HG03442 (cell line): Measurements from ENCODE around the gene RPS6KL1.

Source experiments
- ATAC-seq: cut with Tn5 transposase; IDR thresholded peaks from one replicate; pipeline ENCODE4 v1.9.1; 2021; ENCODE audit warnings: mild to moderate bottlenecking, moderate library complexity; ENCODE audit not compliant: unreplicated experiment

Gene RPS6KL1

DNA sequence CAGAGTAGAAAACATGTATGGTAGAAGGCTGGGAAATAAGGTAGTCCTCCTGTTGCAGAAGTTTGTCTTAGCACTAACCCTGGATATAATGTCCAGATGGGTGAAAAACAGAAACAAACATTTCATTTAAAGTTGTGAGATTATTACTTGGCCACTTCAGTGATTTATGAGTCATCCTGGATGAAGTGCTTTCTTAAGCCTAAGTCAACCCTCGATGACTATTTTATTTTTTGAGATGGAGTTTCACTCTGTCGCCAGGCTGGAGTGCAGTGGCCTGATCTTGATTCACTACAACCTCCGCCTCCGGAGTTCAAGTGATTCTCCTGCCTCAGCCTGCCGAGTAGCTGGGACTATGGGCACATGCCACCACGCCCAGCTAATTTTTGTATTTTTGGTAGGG lies 31.2 kb downstream of the RPS6KL1 start:
- ATAC-seq = no peak

DNA sequence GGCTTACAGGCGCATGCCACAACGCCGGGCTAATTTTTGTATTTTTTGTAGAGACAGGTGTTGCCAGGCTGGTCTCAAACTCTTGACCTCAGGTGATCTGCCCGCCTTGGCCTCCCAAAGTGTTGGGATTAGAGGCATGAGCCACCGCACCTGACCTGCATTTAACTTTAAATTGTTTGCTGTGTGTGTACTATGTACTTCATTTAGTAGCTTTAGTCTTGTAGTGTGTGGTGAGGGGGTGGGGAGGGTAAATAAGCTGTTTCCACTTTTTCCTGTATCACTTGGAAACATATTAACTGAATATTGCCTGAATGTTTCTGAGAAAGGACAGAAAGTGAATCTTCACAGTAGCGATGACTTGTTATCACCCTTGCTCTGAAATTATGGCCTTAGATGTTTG lies 32.8 kb downstream of the RPS6KL1 start:
- ATAC-seq = no peak

DNA sequence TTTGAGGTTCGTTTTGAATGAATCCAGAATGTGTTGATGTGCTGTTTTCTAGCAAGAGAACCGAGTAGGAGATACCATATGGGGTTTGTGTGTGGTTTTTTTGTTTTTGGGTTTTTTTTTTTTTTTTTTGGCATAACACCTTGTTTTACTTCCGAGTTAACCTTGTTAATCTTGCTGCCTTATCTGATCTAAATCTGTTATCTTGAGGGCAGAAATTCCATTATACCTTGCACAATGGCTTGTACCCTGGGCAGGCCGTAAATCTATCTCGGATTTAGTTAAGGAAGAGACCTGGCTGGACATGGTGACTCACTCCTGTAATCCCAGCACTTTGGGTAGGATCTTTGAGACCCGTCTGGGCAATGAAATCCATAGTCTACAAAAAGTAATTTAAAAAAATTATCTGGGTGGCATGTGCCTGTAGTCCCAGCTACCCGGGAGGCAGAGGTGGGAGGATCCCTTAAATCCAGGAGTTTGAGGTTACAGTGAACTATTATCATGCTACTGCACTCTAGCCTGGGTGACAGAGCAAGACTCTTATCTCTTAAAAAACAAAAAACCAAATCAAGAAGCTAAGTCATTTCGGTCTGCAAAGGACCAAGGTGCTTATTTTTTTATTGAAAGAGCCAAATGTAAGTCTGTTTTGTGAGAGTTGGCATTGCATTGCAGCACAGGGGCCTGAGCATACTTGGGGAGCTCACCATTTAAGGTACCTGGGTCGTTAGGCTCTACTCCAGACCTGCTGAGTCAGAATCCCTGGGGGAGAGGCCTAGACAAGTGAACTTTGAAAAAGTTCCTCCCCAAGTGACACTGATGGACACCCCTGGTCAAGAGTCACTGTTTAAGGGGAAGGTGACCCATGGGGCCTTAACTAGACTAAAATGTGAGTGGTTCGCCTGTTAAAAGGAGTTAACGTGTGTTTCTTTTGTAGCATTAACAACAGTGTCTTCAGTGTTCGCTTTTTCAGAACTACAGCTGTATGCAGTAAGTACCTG lies 34.6 kb downstream of the RPS6KL1 start:
- no peak for ATAC-seq

DNA sequence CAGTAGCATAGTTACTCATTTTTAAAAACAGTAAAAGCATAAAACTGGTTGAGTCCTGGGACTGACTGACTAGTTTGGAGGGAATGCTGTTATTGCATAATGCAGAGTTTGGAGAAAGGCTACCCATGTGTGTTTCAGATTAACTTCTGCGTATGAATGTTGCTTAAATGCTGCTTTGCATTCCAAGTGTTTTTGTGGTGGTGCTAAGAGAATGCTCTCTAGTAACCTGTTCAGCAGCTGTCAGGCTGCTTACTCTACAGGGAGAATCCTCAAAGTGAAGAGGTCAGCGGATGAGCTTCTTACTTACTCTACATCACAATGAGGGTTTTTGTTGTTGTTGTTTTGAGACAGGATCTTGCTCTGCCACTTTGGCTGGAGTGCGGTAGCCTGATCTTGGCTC lies 37.1 kb downstream of the RPS6KL1 start:
- no peak for ATAC-seq

DNA sequence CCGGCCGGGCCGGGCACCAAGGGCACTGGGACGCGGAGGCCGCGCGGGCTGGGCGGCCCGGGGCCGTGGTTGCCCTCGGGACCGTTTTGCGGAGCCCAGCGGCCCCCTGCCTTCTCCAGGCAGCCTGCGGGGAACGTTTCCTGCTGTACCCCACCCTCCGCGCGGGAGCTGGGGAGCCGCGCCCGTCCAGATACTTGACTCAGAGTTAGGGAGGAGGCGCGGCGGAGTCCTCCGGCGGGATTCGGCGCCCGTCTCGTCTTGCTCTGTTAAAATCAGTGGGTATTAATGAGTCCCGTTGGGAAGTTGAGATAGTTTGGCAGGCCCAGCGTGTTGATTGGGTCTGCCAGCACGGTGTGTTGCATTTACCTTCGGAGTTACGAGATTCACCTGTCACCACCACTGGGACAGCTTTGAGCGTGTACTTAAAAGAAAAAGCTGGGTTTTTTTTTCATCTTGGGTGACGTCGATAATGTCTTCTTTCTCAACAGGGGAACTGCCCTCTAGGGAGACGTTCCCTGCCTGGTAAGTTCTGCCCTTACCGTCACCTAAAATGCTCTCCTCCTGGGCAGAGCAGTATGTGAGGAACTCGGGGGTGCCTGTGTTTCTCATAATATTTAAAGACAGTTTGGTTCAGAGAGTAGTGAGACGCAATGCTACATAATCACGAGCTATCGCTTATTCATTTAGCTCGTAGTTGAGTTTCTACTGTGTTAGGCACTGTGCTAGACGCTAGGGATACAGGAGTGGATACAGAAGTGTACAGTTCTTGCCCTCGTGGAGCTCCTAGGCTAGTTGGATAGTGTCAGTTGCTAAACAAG lies 40.7 kb downstream of the RPS6KL1 start:
- ATAC-seq = peak; percentile 40

DNA sequence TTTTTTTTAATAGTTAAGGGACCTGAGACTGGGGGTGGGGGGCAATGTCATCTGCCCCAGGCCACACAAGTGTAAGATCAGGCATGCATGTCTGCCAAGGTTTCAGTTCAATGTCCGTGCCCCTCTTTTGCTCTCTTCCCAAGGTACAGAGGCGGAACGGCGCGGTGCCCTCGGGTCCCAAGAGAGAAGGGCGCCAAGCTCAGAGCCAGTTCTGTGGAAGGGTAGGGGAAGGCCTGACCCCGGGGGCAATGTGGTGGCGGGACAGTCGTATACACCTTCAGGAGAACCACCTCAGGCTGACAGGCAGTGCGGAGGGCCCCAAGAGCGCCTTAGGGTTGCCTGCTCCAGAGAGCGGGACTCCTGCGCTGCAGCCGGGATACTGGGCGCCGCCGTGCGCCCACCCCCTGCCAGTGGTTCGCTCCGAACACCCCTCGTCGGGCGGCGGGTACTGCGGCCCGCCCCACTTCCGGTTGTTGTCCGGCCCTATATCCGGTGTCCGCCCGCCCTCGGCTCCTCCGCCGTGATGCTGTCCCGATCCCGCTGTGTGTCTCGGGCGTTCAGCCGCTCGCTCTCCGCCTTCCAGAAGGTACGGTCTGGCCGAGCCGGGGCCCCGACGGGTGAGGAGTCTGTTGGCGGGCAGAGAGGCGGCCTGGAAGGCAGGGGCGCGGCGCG lies 41.5 kb downstream of the RPS6KL1 start, which contains the start of gene DLST:
Gene DLST (plus strand): TSS at position 486 of the 672 bp plus-strand sequence. CDS start 38 bp downstream, at position 524.
- peak; percentile 88 for ATAC-seq

DNA sequence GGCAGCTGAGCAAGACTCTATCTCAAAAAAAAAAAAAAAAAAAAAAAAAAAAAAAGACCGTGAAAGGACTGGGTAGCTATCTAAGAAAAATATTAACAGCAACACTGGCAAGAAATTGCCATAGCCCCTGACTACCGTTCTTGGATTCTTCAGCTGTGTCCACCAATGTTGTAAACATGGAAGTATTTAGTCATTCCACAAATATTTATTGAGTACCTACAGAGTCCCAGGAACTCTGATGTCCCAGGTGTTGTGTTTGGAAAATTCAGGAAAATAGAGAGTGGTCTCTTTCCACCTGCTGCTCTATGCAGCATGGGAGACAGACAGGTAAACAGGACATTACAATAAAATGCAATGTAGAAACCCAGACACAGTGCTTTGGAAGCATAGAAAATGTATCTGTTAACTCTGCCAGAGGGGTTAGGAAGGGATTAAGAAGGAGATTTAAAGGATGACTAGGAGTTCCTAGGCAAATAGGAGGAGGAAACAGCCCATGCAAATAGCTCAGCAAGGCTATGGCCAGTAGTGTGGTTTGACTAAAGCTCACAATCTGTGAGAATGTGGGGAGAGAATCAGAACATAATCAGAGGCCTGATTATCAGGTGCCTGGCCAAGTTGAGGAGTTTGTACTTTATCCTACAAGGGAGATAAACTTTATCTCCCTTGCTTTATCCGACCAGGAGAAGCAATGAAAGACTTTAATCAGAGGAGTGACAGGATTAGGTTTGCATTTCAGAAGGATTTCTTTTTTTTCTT lies 43.5 kb downstream of the RPS6KL1 start:
- no peak for ATAC-seq

DNA sequence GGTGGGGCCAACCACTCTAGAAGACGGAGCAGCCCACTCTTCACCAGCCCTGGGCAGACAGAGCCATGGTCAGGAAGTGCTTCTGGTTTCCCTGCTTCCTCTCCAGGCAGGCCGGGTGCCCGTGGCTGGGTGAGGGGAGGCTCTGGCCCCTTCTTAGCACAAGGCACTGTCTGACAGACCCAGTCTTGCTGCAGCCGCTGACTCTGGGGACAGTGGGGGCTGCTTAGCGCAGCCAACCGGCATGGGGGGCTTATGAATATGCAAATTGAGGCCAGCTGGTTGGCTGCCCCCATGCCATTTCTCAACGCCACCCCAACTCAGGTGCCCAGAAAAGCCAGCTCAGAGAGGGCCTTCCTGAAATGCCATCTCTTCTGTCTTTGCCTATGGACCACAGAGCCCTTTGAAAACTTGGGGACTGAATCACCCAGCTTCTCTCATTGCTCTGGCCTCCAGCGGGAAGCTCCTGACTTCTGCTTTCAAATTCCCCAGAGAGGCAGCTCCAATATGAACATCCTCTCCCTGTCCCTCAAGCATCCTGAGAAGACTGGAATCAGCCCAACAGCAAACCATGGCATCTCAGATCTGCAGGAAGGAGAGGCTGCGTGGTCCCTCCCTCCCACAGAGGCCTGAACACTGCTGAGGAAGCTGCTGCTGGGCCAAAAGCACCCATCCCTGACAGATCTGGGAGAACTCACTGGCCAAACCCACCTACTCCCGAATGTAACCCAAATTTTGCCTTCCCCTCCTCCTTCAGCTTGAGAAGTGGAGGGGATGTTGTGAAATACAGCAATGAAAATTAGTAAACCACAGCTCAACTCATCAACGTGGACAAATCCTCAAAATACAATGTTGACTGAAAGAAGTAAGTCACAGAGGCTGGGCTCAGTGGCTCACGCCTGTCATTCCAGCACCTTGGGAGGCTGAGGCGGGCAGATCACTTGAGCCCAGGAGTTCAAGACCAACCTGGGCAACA lies 46.8 kb downstream of the RPS6KL1 start, which contains the start of gene PROX2:
Gene PROX2 (minus strand): TSS at position 205 of the 973 bp plus-strand sequence. CDS start 12,311 bp downstream, outside the sequence.
- no peak for ATAC-seq

DNA sequence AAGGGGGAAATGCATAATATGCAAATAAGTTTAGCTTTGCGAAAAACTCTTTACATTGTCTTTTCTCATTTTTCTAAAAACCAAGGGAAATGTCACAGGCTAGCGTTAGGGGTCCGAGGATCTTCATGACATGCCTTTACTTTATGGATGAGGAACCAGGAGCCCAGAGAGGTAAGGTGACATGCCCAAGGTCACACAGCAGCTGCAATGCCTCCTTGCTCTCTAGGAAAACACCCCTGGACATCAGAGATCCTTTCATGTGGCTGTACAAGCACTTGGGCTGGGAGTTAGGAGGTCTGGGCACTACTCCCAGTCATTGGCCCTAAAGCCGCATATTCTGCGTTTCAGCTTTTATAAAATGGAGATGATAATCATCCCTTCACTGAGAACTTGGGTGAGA lies 47.9 kb downstream of the RPS6KL1 start:
- ATAC-seq = no peak

DNA sequence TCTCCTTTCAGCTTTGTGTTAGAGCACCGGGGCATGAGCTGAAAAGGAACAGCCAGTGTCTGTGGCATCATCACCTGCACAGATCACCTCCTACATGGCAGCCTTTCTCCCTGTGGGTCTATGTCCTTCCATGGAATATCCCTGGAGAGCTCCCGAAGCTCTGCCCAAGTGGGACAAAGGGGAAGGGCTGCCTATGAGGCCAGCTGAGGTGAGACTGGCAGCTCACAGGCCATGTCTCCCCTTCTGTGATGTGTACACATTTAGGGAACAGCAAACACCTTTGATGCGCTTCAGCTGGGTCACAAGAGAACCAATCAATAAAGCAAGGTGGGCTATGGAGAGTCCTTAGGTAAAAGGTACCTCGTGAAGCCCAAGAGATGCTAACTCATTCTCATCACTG lies 51.2 kb downstream of the RPS6KL1 start:
- no peak for ATAC-seq

DNA sequence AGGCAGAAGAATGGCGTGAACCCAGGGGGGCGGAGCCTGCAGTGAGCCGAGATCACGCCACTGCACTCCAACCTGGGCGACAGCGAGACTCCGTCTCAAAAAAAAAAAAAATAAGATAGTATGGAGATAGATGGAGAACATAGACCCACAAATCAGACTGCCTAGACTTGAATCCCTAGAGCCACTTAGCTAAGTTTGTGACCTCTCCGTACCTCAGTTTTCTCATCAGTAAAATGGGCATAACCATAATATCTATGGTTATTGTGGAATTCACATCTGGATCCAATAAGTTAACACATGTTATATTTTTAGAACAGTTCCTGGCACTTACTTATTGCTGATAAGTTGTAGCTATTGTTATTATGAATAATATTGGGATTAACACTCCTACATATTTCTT lies 54.3 kb downstream of the RPS6KL1 start:
- no peak for ATAC-seq

DNA sequence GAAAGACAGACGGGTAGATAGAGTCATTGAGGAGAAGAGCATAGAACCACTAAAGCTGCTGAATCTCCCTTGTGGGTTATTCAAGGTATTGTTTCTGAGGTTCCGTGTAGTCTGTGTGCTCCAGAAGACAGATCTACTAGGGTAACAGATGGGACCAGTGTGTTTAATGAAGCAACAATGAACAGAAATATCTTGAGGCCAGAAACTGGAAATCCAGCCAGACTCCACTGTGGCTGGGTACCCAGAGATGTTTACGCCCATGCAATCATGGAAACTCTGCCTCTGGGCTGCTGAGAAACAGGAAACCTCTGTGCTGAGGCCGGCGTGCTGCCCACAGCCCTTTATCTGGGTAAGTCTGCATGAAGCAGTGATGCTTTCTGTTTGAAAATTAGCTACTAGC lies 55.4 kb downstream of the RPS6KL1 start:
- ATAC-seq = no peak

DNA sequence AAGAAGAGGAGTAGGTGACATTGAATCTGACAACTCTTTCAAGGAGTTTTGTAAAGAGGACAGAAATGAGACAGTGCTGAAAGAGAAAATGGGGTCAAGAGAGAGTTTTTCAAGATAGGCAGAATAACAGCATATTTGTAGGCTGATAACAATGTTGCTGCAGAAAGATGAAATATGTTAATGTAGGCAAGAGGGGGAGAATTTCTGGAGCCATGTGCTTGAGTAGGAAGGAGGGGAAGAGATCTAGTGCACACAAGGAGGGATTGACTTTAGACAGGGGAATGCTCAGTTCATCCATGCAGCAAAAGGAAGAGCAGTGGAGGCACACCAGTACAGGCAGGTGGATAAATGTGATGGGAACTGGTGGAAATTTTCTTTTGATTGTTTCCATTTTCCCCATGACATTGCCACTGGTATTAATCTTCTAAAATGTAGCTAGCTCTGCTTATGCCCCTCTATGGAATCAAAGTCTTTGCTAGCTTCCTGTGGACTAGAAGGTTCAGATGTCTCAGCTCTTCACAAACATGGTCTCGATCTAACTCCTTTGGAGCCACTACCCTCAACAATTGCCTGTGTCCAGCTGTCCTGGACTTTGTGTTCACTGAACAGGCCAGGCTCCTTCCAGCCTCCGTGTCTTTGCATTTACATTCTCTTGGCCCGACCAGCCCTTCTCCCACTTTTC lies 56.2 kb downstream of the RPS6KL1 start:
- ATAC-seq = no peak

DNA sequence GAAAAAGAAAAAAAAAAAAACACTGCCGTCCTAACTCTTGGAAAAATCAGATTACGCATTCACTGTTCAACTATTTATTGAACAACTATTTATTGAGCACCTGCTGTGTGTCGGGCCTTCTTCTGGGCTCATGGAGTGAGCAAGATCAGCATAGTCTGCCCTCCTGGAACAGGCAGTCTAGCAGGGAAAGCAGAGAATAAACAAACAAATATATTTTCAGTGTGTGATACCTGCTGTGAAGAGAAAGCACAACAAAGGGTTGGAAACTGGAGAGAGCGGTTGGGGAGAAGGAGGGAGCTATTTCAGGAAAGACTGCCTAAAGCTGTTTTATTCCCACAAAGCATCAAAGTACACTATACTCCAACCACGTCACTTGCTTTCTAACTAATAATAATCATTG lies 57.9 kb downstream of the RPS6KL1 start:
- ATAC-seq = no peak

DNA sequence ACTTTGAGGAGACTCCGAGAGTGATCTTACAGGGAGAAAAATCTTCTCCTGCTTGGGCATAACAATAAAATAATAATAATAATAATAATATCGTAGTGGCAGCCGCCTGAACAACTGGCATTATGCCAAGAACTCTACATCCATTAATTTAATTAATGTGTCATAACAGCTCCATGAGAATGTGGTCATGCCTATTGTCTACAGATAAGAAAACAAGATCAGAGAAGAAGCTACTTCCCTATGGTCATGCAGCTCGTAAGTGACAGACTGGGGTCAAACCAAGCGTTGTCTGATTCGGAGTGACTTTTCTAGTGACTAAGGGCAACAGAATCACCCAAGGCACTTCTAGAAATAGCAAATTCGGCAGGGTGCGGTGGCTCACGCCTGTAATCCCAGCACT lies 58.9 kb downstream of the RPS6KL1 start:
- no peak for ATAC-seq

DNA sequence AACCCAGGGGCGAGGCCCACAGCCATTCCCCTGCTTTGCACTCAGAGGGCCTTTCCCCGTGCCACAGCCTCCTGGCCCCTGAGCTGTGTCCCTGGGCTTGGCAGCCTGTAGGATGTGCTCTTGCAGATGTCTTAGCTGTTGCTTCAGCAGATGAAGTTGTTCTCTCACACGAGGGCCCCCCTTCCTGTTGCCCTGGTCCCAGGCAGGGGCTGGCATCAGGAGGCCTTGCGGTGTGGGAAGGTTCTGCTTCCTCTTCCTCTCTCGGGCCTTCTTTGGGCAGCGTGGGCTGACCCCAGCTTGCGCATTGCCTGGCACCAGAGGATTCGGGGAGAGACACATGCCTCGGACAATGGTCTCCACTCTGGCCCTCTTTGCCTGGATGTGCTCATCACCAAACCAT lies 59.8 kb downstream of the RPS6KL1 start:
- no peak for ATAC-seq

DNA sequence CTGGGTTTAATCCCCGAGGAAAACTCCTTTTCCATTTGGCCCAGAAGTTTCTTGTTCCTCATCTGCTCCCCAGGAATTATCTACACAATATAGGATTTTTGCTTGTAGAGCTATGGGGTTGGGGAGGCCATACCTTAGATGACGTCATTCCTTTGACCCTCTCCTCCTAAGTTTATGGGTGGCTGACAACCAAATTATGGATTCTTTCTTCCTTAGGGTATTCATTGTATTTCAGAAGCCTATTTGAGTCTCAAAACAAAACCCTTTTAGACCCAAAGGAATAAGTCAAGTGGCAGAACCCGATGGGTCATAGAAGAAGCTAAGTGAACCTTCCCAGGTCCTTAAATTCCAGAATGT lies 61.3 kb downstream of the RPS6KL1 start:
- ATAC-seq = no peak

DNA sequence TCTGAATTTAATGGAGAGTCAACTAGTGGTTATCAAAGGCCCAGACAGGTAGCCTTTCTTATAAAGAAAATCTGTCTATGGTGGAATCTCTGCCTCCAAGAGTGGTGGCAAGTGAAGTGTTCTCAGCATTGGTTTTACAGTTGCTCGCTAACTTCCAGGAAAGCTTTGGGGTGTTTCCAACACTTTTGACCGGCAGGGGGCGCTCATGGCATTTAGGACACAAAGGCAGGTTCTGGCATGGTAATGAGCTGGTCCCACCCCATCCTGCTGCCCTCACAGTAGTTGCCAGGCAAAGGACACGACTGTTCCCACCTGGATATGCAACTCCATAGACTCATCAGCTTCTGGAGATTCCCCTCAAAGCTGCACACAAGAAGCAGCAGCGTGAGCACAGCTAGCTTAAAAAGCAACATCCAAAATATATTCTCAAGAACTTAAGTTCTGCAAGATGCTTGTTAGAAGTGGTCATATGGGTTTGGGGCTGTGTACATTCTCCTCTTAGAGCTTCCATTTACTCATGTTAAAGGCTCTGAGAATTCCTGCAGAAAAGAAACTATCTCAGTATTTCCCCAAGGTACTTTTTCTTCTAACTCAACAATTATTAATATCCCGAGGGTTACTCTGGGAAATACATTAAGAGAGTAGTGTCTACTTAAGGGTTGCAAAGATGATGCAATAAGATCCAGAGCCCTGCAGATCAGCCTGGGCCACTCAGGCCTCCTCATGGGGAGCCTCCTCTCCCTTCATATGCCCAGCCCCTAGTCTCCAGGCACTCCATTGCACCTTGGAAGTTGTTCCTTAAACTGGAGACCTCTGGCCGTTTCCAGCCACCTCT lies 61.9 kb downstream of the RPS6KL1 start:
- no peak for ATAC-seq
